CD1c-positive myeloid dendritic cell (primary cell): Measurements from ENCODE around the gene TSGA10IP.
"Not testable (repeated sequence)": the region's sequence is repeated elsewhere in the genome, so short reads cannot be mapped to it uniquely, and the experiment has no call there.

Experiments
- DNase-seq: peaks from one replicate; pipeline ENCODE4 v3.0.0-alpha.2; 2016; ENCODE audit errors: extremely low spot score

Gene TSGA10IP

DNA sequence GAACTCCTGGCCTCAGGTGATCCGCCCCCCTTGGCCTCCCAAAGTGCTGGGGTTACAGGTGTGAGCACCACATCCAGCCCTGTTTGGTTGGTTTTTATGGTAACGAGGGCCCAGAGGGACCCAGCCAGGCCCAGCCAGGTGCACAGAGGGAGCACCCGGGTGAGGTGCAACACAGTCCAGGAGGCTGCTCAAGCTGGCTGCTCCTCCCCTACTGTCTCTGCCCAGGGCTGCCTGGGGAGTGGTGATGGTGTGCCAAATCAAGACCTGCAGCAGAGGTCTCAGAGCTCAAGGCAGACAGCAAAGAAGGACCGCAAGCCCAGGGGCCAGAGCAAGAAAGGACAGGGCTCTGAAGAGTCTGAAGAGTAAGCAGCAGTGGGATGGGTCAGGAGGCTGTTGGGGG lies 1.4 kb downstream of the TSGA10IP start:
- DNase-seq = no peak

GRCh38 chr11:65947133-65947532 lies 1.9 kb downstream of the TSGA10IP start:
- no peak for DNase-seq

DNA sequence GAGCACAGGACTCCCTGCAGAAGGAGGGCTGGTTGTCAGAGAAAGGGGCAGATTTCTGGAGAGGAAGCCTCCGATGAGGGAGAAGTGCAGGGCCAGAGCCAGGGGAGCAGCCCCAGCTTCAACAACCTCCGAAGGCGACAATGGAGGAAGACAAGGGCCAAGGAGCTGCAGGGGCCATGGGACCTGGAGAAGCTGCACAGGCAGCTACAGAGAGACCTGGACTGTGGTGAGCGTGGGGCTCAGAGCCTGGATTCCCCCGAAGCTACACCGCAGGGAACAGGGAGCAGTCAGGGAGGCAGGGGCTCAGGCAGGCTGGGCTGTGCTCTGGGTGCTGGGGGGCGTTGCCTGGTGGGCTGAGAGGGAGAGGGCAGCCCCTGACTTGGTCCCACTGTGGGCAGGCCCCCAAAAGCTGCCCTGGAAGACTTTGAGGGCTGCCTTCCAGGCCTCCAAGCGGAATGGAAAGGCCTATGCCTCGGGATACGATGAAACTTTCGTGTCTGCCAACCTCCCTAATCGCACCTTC lies 2.4 kb downstream of the TSGA10IP start:
- DNase-seq = no peak

GRCh38 chr11:65950711-65951110 lies 5.4 kb downstream of the TSGA10IP start:
- not testable (repeated sequence) for DNase-seq

DNA sequence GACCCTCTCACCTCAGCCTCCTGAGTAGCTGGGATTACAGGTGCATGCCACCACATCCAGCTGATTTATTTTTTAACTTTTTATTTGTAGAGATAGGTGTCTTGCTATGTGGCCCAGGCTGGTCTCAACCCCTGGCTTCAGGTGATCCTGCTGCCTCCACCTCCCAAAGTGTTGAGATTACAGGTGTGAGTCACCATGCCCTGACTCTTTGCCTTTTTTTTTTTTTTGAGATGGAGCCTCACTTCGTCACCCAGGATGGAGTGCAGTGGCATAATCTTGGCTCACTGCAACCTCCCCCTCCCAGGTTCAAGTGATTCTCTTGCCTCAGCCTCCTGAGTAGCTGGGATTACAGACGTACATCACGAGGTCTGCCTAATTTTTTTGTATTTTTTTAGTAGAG lies 6.4 kb downstream of the TSGA10IP start:
- not testable (repeated sequence) for DNase-seq

GRCh38 chr11:65952052-65952521 lies 6.8 kb downstream of the TSGA10IP start:
- DNase-seq = no peak

- no peak for DNase-seq
Observed at GRCh38 chr11:65953471-65953870, 8.2 kb downstream of the TSGA10IP start.

DNA sequence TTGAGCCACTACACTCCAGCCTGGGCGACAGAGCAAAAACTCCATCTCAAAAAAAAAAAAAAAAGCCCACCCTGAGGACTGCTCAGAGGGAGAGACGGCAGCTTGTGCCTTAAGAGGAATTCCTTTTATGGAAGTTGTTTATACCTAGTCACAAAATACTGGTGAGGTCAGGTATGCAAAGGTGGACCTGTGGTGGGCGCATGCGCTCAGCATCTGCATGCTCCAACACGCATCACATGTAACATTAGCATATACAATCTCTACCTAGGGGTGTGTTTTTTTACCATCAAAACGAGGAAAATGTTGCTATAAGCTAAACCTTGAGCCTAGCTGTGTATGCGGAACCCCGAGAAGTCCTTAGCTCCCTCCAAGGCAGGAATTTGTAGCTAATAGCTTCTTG lies 9.5 kb downstream of the TSGA10IP start:
- no peak for DNase-seq

- no peak for DNase-seq
Observed at GRCh38 chr11:65958291-65958690, 13.0 kb downstream of the TSGA10IP start.

DNA sequence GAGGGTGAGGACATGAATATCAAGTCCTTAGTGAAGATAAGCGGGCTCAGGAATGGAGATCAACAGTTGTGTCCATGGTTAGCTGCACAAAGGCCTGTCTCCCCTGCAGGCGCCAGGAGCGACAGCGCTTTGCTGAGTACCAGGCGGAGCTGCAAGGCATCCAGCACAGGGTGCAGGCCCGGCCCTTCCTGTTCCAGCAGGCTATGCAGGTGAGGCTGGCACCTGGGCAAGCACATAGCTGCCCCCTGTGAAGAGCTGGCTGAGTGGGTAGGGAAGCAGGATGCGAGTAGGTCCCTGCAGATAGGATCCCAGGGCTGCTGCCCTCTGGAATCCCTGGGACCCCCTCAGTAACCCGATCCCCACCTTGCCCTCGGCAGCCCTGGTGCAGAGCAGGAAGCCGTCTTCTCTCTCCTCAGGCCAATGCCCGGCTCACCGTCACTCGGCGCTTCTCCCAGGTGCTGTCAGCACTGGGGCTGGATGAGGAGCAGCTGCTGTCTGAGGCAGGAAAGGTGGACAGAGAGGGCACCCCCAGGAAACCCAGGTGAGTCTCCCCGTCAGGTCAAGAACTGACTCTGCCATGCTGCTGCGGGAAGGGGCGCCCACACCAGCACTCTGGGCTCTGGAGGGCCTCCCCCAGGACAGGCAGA lies 13.6 kb downstream of the TSGA10IP start:
- DNase-seq = no peak

GRCh38 chr11:65960824-65961266 lies 15.6 kb downstream of the TSGA10IP start:
- DNase-seq = no peak

DNA sequence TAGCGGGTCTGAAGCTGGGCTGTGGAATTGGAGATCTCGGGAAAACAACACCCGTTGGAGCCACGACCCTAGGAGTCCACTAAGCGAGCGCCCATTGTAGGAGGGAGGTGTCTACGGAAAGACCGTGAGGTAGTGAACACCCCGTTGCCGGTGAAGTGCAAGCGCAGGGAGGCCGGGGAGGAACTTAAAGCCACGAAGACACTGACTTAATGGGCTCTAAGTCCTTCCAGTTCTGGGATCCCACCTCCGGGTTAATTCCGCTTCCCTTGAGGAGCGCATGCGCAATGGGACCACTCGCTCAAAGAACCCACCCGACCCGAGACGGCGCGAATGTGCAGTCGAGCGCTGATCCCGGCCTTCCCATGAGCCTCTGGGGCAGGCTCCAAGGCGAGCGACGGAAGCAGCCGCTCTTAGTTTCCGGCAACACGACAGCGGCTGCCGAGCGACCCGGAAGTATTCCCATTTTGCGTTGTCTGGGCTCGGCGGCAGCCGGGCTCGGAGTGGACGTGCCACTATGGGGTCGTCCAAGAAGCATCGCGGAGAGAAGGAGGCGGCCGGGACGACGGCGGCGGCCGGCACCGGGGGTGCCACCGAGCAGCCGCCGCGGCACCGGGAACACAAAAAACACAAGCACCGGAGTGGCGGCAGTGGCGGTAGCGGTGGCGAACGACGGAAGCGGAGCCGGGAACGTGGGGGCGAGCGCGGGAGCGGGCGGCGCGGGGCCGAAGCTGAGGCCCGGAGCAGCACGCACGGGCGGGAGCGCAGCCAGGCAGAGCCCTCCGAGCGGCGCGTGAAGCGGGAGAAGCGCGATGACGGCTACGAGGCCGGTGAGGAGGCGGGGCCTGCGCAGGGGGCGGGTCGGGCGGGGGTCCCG lies 16.2 kb downstream of the TSGA10IP start, which contains the start of gene SART1:
TSS of gene SART1 (plus strand) at position 468 of the 874 bp plus-strand sequence. CDS start at position 515, 47 bp downstream.
- peak; percentile 98 for DNase-seq

DNA sequence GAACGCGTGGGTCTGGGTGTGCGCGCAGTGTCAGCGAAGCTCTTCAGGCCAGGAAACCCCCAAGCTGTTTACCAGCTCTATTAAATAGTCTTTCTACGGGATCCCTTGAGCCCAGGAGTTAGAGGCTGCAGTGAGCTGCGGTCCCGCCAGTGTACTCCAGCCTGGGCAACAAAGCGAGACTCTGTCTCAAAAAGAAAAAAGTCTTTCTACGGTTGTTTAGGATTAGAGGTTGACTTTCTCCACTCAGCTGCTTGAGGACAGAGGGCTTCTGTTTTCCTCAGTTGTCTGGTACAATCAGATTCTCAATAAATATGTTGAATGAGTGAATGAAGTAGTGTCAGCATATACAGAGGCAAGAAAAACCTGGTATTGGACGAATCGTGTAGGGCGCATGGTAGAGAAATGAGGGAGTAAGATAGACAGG lies 16.9 kb downstream of the TSGA10IP start:
- no peak for DNase-seq

DNA sequence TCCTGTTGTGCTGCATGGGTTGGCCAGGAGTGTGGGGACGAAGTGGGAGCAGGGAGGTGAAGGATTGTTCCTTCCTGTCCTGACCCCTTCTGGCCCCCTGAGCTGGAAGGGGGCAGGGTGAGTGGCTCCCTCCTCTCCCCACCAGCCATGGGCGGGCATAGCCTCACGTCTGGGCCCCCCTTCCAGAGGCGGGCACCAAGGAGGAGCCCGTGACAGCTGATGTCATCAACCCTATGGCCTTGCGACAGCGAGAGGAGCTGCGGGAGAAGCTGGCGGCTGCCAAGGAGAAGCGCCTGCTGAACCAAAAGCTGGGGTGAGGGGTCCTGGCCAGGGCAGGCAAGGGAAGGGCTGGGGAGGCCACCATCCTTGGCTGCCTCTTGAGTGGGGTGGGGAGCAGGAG lies 19.6 kb downstream of the TSGA10IP start:
- no peak for DNase-seq

- DNase-seq = no peak
Observed at GRCh38 chr11:65965986-65966762, 20.9 kb downstream of the TSGA10IP start.

- no peak for DNase-seq
Observed at GRCh38 chr11:65967329-65967934, 22.2 kb downstream of the TSGA10IP start.

DNA sequence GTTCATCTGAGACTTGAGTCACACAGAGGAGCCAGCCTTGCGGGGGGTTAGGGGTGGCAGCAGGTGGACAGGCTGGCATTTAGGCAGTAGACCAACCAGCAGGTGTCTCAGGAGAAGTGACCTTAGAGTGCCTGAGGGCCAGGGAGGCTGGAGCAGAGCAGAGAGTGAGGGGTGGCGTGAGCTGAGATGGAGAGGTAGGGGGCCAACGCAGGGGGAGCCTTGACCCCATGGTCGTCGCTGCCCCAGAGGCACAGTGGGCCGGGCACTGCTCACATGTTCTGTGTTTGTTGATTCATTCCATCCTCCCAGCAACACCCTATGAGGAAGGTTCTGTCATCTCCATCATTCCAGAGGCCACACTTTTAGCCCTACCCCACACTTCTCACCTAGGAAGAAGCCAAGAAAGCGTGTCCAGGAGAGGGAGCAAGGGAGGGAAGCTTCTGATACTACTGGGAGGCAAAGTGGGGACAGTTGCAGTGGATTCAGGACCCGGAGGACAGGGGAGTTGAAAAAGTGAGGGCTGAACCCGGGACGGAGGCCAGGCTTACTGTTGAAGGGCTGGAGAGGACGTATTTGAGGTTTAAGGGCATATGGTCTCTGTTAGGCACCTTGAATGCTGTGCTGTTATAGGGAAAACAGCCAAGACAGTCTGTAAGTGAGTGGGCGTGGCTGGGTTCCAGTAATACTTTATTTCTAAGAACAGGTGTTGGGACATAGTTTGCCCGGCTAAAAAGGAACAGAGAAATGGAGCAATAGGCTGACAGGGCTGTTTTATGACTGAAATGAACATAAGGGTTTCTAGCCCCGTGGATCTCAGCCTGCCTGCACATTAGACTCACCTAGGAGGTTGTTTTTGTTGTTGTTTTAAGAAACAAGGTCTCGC lies 23.6 kb downstream of the TSGA10IP start:
- peak; percentile 86 for DNase-seq

DNA sequence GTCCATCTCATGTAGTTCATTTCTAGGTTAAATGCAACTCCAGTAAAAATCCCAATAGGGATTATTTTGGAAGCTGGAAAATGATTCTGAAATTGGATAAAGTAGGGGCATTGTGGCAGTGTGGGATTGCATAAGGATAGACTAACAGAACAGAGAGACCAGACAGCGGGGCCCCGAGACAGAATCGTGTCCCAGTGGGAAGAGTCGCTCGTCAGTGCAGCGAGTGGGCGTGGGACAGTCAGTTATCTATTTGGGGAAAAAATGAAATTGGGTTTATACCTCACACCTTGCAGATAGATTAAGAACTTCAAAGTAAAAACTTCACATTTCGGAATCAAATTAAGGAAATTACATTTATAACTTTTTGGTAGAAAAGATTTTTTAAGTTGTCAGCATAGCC lies 26.8 kb downstream of the TSGA10IP start:
- DNase-seq = no peak

DNA sequence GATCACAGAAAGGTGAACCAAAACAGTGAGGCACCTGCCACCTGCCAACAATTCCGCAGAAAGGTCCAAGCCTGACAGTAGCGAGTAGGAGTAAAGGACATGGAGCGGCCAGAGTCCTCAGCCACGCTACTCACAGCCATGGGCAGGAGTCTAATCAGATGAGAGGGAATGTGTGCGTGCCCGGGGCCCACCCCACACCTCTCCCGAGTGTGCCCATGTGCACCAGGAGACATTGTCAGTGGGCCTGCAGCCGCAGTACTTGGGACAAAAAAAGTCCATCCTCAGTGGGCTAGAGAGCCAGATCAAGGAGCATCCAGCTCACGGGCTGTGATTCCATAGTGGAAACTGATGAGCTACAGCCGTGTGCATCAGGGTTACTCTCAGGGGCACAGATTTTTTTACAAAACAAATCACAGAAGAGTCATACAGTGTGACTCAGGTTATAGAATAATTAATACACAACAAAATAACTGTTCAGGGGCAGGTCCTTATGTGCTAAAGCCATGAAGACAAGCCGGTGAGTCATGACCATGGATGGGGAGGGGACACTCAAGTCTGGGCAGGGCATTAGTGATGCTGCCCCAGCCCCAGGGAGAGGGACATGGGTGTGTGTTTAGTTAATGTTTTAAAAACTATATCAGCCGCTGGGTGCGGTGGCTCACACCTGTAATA lies 28.3 kb downstream of the TSGA10IP start:
- DNase-seq = no peak

GRCh38 chr11:65975771-65976170 lies 30.5 kb downstream of the TSGA10IP start:
- peak; percentile 59 for DNase-seq
